GM12878 (cell line): ENCODE results near the gene CTNNA3. TPM values are rescaled to one million over a fixed set of nuclear protein-coding genes. Genes with fewer than 3 reads are reported as not detected.

Experiments
- ATAC-seq: fragments of 200-7000 bp; cut with Tn5 transposase; 3 replicates; pipeline ENCODE4 v1.9.1; 2020; ENCODE audit warnings: mild to moderate bottlenecking, moderate library complexity
- BruUV-seq: library from RNA; stranded (reverse); fragments of 400-500 nt; replicated peaks from 2 replicates; lab custom pipeline; 2021; lab: Mats Ljungman, UMichigan
- CTCF ChIA-PET: fragments of 300-600 bp; sonication (Branson Sonifier 250); formaldehyde crosslinking; extraction: SDS; loops from one replicate; lab custom pipeline; 2021; ENCODE audit warnings: inconsistent platforms; lab: Yijun Ruan, JAX
- POLR2A ChIA-PET: fragments of 350-600 bp; formaldehyde crosslinking; extraction: SDS; loops from one replicate; lab custom pipeline; 2021; ENCODE audit warnings: inconsistent platforms; lab: Charles Lee
- RAD21 ChIA-PET: fragments of 300-600 bp; sonication (Branson Sonifier 250); formaldehyde crosslinking; loops from one replicate; lab custom pipeline; 2023; ENCODE audit warnings: antibody characterized with exemption; ENCODE audit not compliant: unreplicated experiment; lab: Charles Lee
- SMC1A ChIA-PET: fragments of 300-600 bp; sonication (Branson Sonifier 250); formaldehyde crosslinking; loops from one replicate; lab custom pipeline; 2023; ENCODE audit not compliant: unreplicated experiment, uncharacterized antibody; lab: Charles Lee
- DNase-seq: peaks from one replicate; pipeline ENCODE4 v3.0.0-alpha.2; 2011; ENCODE audit warnings: low read depth, low spot score
- FAIRE-seq: peaks from 3 replicates; lab custom pipeline; 2011; peaks lifted over from hg19 to GRCh38; lab: Jason Lieb, UNC
- H2AFZ ChIP-seq: 2 replicates; pipeline ENCODE4 v1.6.0; 2011; ENCODE audit warnings: low read depth, low read length, control low read depth; ENCODE audit not compliant: control insufficient read depth
- H3K27ac ChIP-seq: 2 replicates; pipeline ENCODE4 v1.5.1; 2011; ENCODE audit warnings: control low read depth; ENCODE audit not compliant: control insufficient read depth, insufficient read depth
- H3K27me3 ChIP-seq, 2 experiments: replicated peaks in 1 of 2; 2 replicates each; pipeline versions ENCODE4 v1.6.0 to v1.6.1; 2011; ENCODE audit warnings: low read length in 1 of 2; ENCODE audit not compliant: control insufficient read depth in 2 of 2, insufficient read depth in 2 of 2
- H3K36me3 ChIP-seq, 2 experiments: 2 replicates each; pipeline ENCODE4 v1.5.1; 2011; ENCODE audit warnings: low read length in 1 of 2; ENCODE audit not compliant: control insufficient read depth in 2 of 2, insufficient read depth in 2 of 2
- H3K4me1 ChIP-seq: 2 replicates; pipeline ENCODE4 v1.6.1; 2011; ENCODE audit warnings: mild to moderate bottlenecking, low read length, moderate library complexity, mixed read lengths; ENCODE audit not compliant: control insufficient read depth, insufficient read depth
- H3K4me2 ChIP-seq: 2 replicates; pipeline ENCODE4 v1.6.0; 2011; ENCODE audit warnings: control low read depth; ENCODE audit not compliant: control insufficient read depth, insufficient read depth
- H3K4me3 ChIP-seq: fragments of 200-600 bp; sonication (generic); 2 replicates; pipeline ENCODE4 v1.5.1; 2016
- H3K79me2 ChIP-seq: 2 replicates; pipeline ENCODE4 v1.6.0; 2011; ENCODE audit warnings: low read length; ENCODE audit not compliant: control insufficient read depth, insufficient read depth
- H3K9ac ChIP-seq: 2 replicates; pipeline ENCODE4 v1.8.0; 2011; ENCODE audit warnings: low read length, control low read depth, mixed read lengths; ENCODE audit not compliant: control insufficient read depth, insufficient read depth
- H3K9me3 ChIP-seq: replicated peaks from 3 replicates; pipeline ENCODE4 v1.5.1; 2011; ENCODE audit warnings: mild to moderate bottlenecking, low read length; ENCODE audit not compliant: control insufficient read depth, insufficient read depth
- H4K20me1 ChIP-seq: 2 replicates; pipeline ENCODE4 v1.6.0; 2011; ENCODE audit not compliant: control insufficient read depth, insufficient read depth
- ASH2L ChIP-seq: fragments of 300-600, 200-600 bp; sonication (generic); IDR thresholded peaks from 2 replicates; pipeline ENCODE4 v1.6.1; 2017; ENCODE audit warnings: low read depth, mild to moderate bottlenecking, borderline replicate concordance
- EP300 ChIP-seq, 2 experiments: fragments of 150-350 bp in 1 of 2; IDR thresholded peaks; 2 replicates each; pipeline ENCODE4 v1.6.1; 2011 to 2012; ENCODE audit warnings: low read depth in 2 of 2, low read length in 2 of 2, borderline replicate concordance in 1 of 2, improper control_type of control experiment in 1 of 2, inconsistent platforms in 1 of 2; ENCODE audit not compliant: control insufficient read depth in 1 of 2
- RBBP5 ChIP-seq: fragments of 200-600 bp; sonication (generic); conservative IDR thresholded peaks from 2 replicates; pipeline ENCODE4 v1.6.1; 2016
- YY1 ChIP-seq: IDR thresholded peaks from 2 replicates; pipeline ENCODE4 v1.6.1; 2011; ENCODE audit warnings: low read depth, mild to moderate bottlenecking, low read length
- ZBED1 ChIP-seq: IDR thresholded peaks from 2 replicates; pipeline ENCODE4 v1.6.1; 2016; ENCODE audit warnings: borderline replicate concordance
- WGBS: methylation state at CpG from one replicate; pipeline ENCODE4 v1.1.6; 2016; ENCODE audit warnings: low lambda C conversion rate; ENCODE audit not compliant: insufficient replicate concordance, insufficient coverage; ENCODE audit errors: missing lambda C conversion rate; 5-methylcytosine and 5-hydroxymethylcytosine counted together
- in situ Hi-C: fragments of 300-500 bp; cut with MboI; formaldehyde crosslinking; loops from 9 replicates; pipeline ENCODE4 v1.14.3; 2018; ENCODE audit warnings: mixed read lengths
- intact Hi-C: fragments of 100-400 bp; cut with micrococcal nuclease; formaldehyde crosslinking; loops from one replicate; pipeline ENCODE4 v1.14.2; 2022; ENCODE audit not compliant: unreplicated experiment
- polyA plus RNA-seq, 11 experiments: library from polyadenylated mRNA; depleted of rRNA in 4 of 11; unstranded in 6 of 11; stranded (reverse) in 5 of 11; fragments of >200 nt; fragmentation: Nextera tagmentation in 4 of 11; fragmentation: Illumina TruSeq in 1 of 11; extraction: Ambion mirVana in 4 of 11; extraction: Trizol in 1 of 11; gene quantifications; 1 replicate in 1 of 11; 2 replicates in 10 of 11; pipeline versions ENCODE4 v1.2.1 to v1.2.3, GENCODE V29; 2011 to 2016; ENCODE audit warnings: inconsistent platforms in 2 of 11, missing spikeins in 2 of 11, low read depth in 1 of 11
- total RNA-seq, 4 experiments: library from RNA; depleted of rRNA in 3 of 4; stranded (reverse); fragments of >200 nt in 3 of 4; fragmentation: Illumina TruSeq in 1 of 4; extraction: Trizol in 1 of 4; gene quantifications; 2 replicates each; pipeline versions ENCODE4 v1.2.1 to v1.2.3, GENCODE V29; 2013 to 2021
- TF ChIP-seq, protein P1 (sequence below): fragments of 450-650 bp; IDR thresholded peaks from 2 replicates; pipeline ENCODE4 v1.6.1; 2018; ENCODE audit warnings: borderline replicate concordance, mild to moderate bottlenecking; ENCODE audit not compliant: partially characterized antibody
- TF ChIP-seq, protein P2 (sequence below): IDR thresholded peaks from 2 replicates; pipeline ENCODE4 v1.6.1; 2011; ENCODE audit warnings: borderline replicate concordance, low read depth, mild to moderate bottlenecking, moderate library complexity, low read length; ENCODE audit not compliant: insufficient read depth, poor library complexity, severe bottlenecking
- TF ChIP-seq, protein P3 (sequence below): IDR thresholded peaks from 2 replicates; pipeline ENCODE4 v1.6.1; 2012; ENCODE audit warnings: low read depth, low read length, improper control_type of control experiment
- TF ChIP-seq, protein P4 (sequence below): fragments of 450-650 bp; IDR thresholded peaks from 2 replicates; pipeline ENCODE4 v1.6.1; 2017; ENCODE audit warnings: antibody characterized with exemption, mild to moderate bottlenecking, moderate library complexity
- TF ChIP-seq, protein P5 (sequence below): IDR thresholded peaks from 2 replicates; pipeline ENCODE4 v1.6.1; 2012; ENCODE audit warnings: low read length, inconsistent platforms

CTNNA3 gene
- total and polyA plus RNA-seq, 10 of the 15 experiments (the other 5 are each of a cell fraction or from before 2014, with no cell fraction given), result under 0.01 to 4.5 (median 0.22) TPM; not detected in 2

DNA sequence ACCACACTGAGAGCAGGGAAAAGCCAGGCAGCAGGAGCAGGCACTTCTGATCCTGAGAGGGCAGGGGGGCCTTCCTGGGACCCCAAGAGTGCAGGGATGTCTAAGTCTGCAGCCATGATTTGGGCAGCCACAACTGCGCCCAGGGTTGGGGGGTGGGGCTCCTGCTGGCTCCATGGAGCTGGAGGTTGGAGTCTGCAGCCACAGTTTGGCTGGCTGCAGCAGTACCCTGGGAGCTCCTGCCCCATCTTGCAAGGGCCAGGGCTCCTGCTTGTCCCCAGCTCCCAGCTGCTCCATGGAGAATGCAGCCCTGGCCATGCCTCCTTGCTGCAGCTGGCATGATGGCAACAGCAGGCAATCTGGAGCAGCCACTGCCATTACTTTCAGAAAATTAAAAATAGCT lies 1449.8 kb downstream of the CTNNA3 start:
- ChIA-PET POLR2A (no interaction called here), RAD21 (no interaction called here), SMC1A (no interaction called here), CTCF (no interaction called here)
- in situ Hi-C loops (no loop called here), intact Hi-C loops (no loop called here)
- no peak overlapping the region for H3K4me2 ChIP-seq
- no peaks in the 10 kb centered on the region for H3K9me3 ChIP-seq
- 7% methylated on average over 1 of the region's 1 CpG for WGBS
- H3K27ac ChIP-seq, result no peak overlapping the region
- no TSS peak for BruUV-seq
- no peak overlapping the region for H2AFZ ChIP-seq
- H3K9ac ChIP-seq, result no peak overlapping the region
- no peak for ATAC-seq
- no peak overlapping the region for H3K4me3 ChIP-seq
- H3K79me2 ChIP-seq, result no peaks in the 10 kb centered on the region
- H3K36me3 ChIP-seq, result no peaks in the 10 kb centered on the region
- TF ChIP-seq YY1 (no peak), RBBP5 (no peak), ASH2L (no peak), ZBED1 (no peak), EP300 (IDR thresholded peaks at IDR 0.05; ENCODE audit: borderline replicate concordance in 1 of 2, control insufficient read depth in 1 of 2, low read depth in 2 of 2, low read length in 2 of 2) (no peak)
- TF ChIP-seq, protein P1, sequence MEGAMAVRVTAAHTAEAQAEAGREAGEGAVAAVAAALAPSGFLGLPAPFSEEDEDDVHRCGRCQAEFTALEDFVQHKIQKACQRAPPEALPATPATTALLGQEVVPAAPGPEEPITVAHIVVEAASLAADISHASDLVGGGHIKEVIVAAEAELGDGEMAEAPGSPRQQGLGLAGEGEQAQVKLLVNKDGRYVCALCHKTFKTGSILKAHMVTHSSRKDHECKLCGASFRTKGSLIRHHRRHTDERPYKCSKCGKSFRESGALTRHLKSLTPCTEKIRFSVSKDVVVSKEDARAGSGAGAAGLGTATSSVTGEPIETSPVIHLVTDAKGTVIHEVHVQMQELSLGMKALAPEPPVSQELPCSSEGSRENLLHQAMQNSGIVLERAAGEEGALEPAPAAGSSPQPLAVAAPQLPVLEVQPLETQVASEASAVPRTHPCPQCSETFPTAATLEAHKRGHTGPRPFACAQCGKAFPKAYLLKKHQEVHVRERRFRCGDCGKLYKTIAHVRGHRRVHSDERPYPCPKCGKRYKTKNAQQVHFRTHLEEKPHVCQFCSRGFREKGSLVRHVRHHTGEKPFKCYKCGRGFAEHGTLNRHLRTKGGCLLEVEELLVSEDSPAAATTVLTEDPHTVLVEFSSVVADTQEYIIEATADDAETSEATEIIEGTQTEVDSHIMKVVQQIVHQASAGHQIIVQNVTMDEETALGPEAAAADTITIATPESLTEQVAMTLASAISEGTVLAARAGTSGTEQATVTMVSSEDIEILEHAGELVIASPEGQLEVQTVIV, result no peak
- TF ChIP-seq, protein P2, sequence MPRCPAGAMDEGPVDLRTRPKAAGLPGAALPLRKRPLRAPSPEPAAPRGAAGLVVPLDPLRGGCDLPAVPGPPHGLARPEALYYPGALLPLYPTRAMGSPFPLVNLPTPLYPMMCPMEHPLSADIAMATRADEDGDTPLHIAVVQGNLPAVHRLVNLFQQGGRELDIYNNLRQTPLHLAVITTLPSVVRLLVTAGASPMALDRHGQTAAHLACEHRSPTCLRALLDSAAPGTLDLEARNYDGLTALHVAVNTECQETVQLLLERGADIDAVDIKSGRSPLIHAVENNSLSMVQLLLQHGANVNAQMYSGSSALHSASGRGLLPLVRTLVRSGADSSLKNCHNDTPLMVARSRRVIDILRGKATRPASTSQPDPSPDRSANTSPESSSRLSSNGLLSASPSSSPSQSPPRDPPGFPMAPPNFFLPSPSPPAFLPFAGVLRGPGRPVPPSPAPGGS, result no peak
- TF ChIP-seq, protein P3, sequence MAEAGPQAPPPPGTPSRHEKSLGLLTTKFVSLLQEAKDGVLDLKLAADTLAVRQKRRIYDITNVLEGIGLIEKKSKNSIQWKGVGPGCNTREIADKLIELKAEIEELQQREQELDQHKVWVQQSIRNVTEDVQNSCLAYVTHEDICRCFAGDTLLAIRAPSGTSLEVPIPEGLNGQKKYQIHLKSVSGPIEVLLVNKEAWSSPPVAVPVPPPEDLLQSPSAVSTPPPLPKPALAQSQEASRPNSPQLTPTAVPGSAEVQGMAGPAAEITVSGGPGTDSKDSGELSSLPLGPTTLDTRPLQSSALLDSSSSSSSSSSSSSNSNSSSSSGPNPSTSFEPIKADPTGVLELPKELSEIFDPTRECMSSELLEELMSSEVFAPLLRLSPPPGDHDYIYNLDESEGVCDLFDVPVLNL, result no peak
- TF ChIP-seq, protein P4, sequence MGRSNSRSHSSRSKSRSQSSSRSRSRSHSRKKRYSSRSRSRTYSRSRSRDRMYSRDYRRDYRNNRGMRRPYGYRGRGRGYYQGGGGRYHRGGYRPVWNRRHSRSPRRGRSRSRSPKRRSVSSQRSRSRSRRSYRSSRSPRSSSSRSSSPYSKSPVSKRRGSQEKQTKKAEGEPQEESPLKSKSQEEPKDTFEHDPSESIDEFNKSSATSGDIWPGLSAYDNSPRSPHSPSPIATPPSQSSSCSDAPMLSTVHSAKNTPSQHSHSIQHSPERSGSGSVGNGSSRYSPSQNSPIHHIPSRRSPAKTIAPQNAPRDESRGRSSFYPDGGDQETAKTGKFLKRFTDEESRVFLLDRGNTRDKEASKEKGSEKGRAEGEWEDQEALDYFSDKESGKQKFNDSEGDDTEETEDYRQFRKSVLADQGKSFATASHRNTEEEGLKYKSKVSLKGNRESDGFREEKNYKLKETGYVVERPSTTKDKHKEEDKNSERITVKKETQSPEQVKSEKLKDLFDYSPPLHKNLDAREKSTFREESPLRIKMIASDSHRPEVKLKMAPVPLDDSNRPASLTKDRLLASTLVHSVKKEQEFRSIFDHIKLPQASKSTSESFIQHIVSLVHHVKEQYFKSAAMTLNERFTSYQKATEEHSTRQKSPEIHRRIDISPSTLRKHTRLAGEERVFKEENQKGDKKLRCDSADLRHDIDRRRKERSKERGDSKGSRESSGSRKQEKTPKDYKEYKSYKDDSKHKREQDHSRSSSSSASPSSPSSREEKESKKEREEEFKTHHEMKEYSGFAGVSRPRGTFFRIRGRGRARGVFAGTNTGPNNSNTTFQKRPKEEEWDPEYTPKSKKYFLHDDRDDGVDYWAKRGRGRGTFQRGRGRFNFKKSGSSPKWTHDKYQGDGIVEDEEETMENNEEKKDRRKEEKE, result no peak
- TF ChIP-seq, protein P5, sequence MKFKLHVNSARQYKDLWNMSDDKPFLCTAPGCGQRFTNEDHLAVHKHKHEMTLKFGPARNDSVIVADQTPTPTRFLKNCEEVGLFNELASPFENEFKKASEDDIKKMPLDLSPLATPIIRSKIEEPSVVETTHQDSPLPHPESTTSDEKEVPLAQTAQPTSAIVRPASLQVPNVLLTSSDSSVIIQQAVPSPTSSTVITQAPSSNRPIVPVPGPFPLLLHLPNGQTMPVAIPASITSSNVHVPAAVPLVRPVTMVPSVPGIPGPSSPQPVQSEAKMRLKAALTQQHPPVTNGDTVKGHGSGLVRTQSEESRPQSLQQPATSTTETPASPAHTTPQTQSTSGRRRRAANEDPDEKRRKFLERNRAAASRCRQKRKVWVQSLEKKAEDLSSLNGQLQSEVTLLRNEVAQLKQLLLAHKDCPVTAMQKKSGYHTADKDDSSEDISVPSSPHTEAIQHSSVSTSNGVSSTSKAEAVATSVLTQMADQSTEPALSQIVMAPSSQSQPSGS, result no peak
- H3K4me1 ChIP-seq, result no peaks in the 10 kb centered on the region
- FAIRE-seq, result no peak
- H4K20me1 ChIP-seq, result no peaks in the 10 kb centered on the region
- DNase-seq, result no peak
- H3K27me3 ChIP-seq, result no peaks in the 10 kb centered on the region
